Thoracic aorta (tissue), 2 donors: Measurements from ENCODE around the gene RFX1. TPM values are rescaled to one million over a fixed set of nuclear protein-coding genes. Genes with fewer than 3 reads are reported as not detected.

Experiments used
- ATAC-seq: fragments of 150-250 bp; one replicate; pipeline ENCODE4 v1.8.0; 2017; ENCODE audit warnings: low read depth; ENCODE audit not compliant: insufficient number of reproducible peaks, low FRiP score
- DNase-seq: peaks from one replicate; pipeline ENCODE4 v3.0.0-alpha.2; 2020; ENCODE audit warnings: low spot score
- H3K27ac ChIP-seq, 2 donors: fragments of 200-600 bp; sonication (generic); 1 replicate in 1 of 2; 2 replicates in 1 of 2; pipeline ENCODE4 v1.5.1; 2016; ENCODE audit warnings: mild to moderate bottlenecking in 2 of 2, moderate library complexity in 2 of 2
- H3K27me3 ChIP-seq: fragments of 200-600 bp; sonication (generic); replicated peaks from 2 replicates; pipeline ENCODE4 v1.6.0; 2016; ENCODE audit warnings: mild to moderate bottlenecking; ENCODE audit not compliant: insufficient read depth
- H3K36me3 ChIP-seq: fragments of 200-600 bp; sonication (generic); one replicate; pipeline ENCODE4 v1.5.1; 2016
- H3K4me1 ChIP-seq, 2 donors: fragments of 200-600 bp; sonication (generic); 1 replicate in 1 of 2; 2 replicates in 1 of 2; pipeline versions ENCODE4 v1.5.1 to v1.6.0; 2016; ENCODE audit warnings: low read depth in 2 of 2, mild to moderate bottlenecking in 1 of 2; ENCODE audit not compliant: control insufficient read depth in 1 of 2
- H3K4me3 ChIP-seq: fragments of 200-600 bp; sonication (generic); 2 replicates; pipeline ENCODE4 v1.5.1; 2016; ENCODE audit warnings: mild to moderate bottlenecking
- H3K9me3 ChIP-seq: fragments of 200-600 bp; sonication (generic); 2 replicates; pipeline ENCODE4 v1.5.1; 2016
- CTCF ChIP-seq: fragments of 200-600 bp; sonication (generic); IDR thresholded peaks from one replicate; pipeline ENCODE4 v1.5.1; 2019; ENCODE audit warnings: antibody characterized with exemption
- total RNA-seq, 2 donors: library from RNA; depleted of rRNA; stranded (reverse); fragments of >200 nt; gene quantifications; one replicate each; pipeline versions ENCODE4 v1.1.0 to v1.2.3, GENCODE V29; 2016

RFX1 gene
- total RNA-seq, 2 donors from 2014 or later, result 3.0 to 5.7 TPM

GRCh38 chr19:13984875-13985741 is 21.0 kb downstream of the RFX1 start:
- no peaks in the 10 kb centered on the region for H3K36me3 ChIP-seq
- H3K27me3 ChIP-seq, result no peaks in the 10 kb centered on the region
- no peak for DNase-seq
- H3K27ac ChIP-seq, result no peak overlapping the region
- no peak for TF ChIP-seq CTCF
- H3K4me1 ChIP-seq, result peaks cover 17 to 19% of the 10 kb centered on the region in 2 donors
- H3K4me3 ChIP-seq, result no peak overlapping the region
- no peak for ATAC-seq
- no peaks in the 10 kb centered on the region for H3K9me3 ChIP-seq

- Histone ChIP-seq H3K4me3 (no peak overlapping the region), H3K27me3 (no peaks in the 10 kb centered on the region), H3K36me3 (no peaks in the 10 kb centered on the region), H3K9me3 (no peaks in the 10 kb centered on the region), H3K27ac (no peak overlapping the region), H3K4me1 (peaks cover 22 to 28% of the 10 kb centered on the region in 2 donors)
- DNase-seq (no peak), ATAC-seq (no peak)
- no peak for TF ChIP-seq CTCF
Observed at GRCh38 chr19:13984186-13984585, 21.9 kb downstream of the RFX1 start.

GRCh38 chr19:13983213-13983889 is 22.8 kb downstream of the RFX1 start:
- Histone ChIP-seq H3K9me3 (no peaks in the 10 kb centered on the region), H3K27ac (no peak overlapping the region), H3K36me3 (no peaks in the 10 kb centered on the region), H3K4me1 (peaks cover 24 to 32% of the 10 kb centered on the region in 2 donors), H3K4me3 (no peak overlapping the region), H3K27me3 (no peaks in the 10 kb centered on the region)
- ATAC-seq (no peak), DNase-seq (no peak)
- TF ChIP-seq CTCF, result no peak

GRCh38 chr19:13982773-13983172 is 23.3 kb downstream of the RFX1 start:
- no peak for ATAC-seq

More at GRCh38 chr19:13982773-13983172, 23.3 kb downstream of the RFX1 start:
- no peak for TF ChIP-seq CTCF
- DNase-seq, result no peak
- Histone ChIP-seq H3K27ac (no peak overlapping the region), H3K36me3 (no peaks in the 10 kb centered on the region), H3K9me3 (no peaks in the 10 kb centered on the region), H3K4me3 (no peak overlapping the region), H3K27me3 (no peaks in the 10 kb centered on the region), H3K4me1 (peaks cover 29 to 37% of the 10 kb centered on the region in 2 donors)
